ENCODE results near the gene DNAJB9. TPM values are rescaled to one million over a fixed set of nuclear protein-coding genes. Genes with fewer than 3 reads are reported as not detected.

Gene DNAJB9
- total RNA-seq, 2 donors from 2014 or later: 30.2 to 53.9 TPM

GRCh38 chr7:108578937-108579336, 9.3 kb downstream of the DNAJB9 start:
- TF ChIP-seq, protein P1, sequence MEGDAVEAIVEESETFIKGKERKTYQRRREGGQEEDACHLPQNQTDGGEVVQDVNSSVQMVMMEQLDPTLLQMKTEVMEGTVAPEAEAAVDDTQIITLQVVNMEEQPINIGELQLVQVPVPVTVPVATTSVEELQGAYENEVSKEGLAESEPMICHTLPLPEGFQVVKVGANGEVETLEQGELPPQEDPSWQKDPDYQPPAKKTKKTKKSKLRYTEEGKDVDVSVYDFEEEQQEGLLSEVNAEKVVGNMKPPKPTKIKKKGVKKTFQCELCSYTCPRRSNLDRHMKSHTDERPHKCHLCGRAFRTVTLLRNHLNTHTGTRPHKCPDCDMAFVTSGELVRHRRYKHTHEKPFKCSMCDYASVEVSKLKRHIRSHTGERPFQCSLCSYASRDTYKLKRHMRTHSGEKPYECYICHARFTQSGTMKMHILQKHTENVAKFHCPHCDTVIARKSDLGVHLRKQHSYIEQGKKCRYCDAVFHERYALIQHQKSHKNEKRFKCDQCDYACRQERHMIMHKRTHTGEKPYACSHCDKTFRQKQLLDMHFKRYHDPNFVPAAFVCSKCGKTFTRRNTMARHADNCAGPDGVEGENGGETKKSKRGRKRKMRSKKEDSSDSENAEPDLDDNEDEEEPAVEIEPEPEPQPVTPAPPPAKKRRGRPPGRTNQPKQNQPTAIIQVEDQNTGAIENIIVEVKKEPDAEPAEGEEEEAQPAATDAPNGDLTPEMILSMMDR (IDR thresholded peaks at IDR 0.05): no peak
- no peak for ATAC-seq (ENCODE audit: insufficient number of reproducible peaks, low FRiP score, low read depth)
- no peaks in the 10 kb centered on the region for H3K9me3 ChIP-seq
- DNase-seq (ENCODE audit: low spot score): no peak
- H3K27me3 ChIP-seq (replicated peaks; ENCODE audit: insufficient read depth): no peaks in the 10 kb centered on the region
- peaks cover 10% of the 10 kb centered on the region for H3K36me3 ChIP-seq
- no peak overlapping the region for H3K27ac ChIP-seq
- H3K4me1 ChIP-seq (ENCODE audit: control insufficient read depth in 1 of 2, low read depth in 2 of 2): no peaks in the 10 kb centered on the region
- no peak overlapping the region for H3K4me3 ChIP-seq

GRCh38 chr7:108580298-108580697, 10.6 kb downstream of the DNAJB9 start:
- ATAC-seq (ENCODE audit: insufficient number of reproducible peaks, low FRiP score, low read depth) (no peak), DNase-seq (ENCODE audit: low spot score) (no peak)
- H3K27ac ChIP-seq: no peak overlapping the region
- H3K4me1 ChIP-seq (ENCODE audit: control insufficient read depth in 1 of 2, low read depth in 2 of 2): no peaks in the 10 kb centered on the region
- TF ChIP-seq, protein P1 (IDR thresholded peaks at IDR 0.05): no peak
- no peaks in the 10 kb centered on the region for H3K27me3 ChIP-seq (replicated peaks; ENCODE audit: insufficient read depth)
- no peaks in the 10 kb centered on the region for H3K9me3 ChIP-seq
- no peak overlapping the region for H3K4me3 ChIP-seq
- H3K36me3 ChIP-seq: peaks cover 10% of the 10 kb centered on the region

- DNase-seq (ENCODE audit: low spot score): no peak
- Histone ChIP-seq H3K9me3 (no peaks in the 10 kb centered on the region), H3K27ac (no peak overlapping the region), H3K4me1 (ENCODE audit: control insufficient read depth in 1 of 2, low read depth in 2 of 2) (no peaks in the 10 kb centered on the region), H3K4me3 (no peak overlapping the region), H3K27me3 (replicated peaks; ENCODE audit: insufficient read depth) (no peaks in the 10 kb centered on the region), H3K36me3 (peaks cover 10% of the 10 kb centered on the region)
- ATAC-seq (ENCODE audit: insufficient number of reproducible peaks, low FRiP score, low read depth): no peak
- TF ChIP-seq, protein P1 (IDR thresholded peaks at IDR 0.05): no peak
Observed at GRCh38 chr7:108581655-108582491, 12.2 kb downstream of the DNAJB9 start.

- DNase-seq (ENCODE audit: low spot score) (no peak), ATAC-seq (ENCODE audit: insufficient number of reproducible peaks, low FRiP score, low read depth) (no peak)
- H3K27ac ChIP-seq: no peak overlapping the region
- H3K4me1 ChIP-seq (ENCODE audit: control insufficient read depth in 1 of 2, low read depth in 2 of 2): no peaks in the 10 kb centered on the region
- no peaks in the 10 kb centered on the region for H3K9me3 ChIP-seq
- peaks cover 3% of the 10 kb centered on the region for H3K36me3 ChIP-seq
- no peaks in the 10 kb centered on the region for H3K27me3 ChIP-seq (replicated peaks; ENCODE audit: insufficient read depth)
- no peak overlapping the region for H3K4me3 ChIP-seq
- TF ChIP-seq, protein P1 (IDR thresholded peaks at IDR 0.05): no peak
Observed at GRCh38 chr7:108584211-108584610, 14.5 kb downstream of the DNAJB9 start.

GRCh38 chr7:108585843-108586242, 16.2 kb downstream of the DNAJB9 start:
- TF ChIP-seq, protein P1 (IDR thresholded peaks at IDR 0.05): no peak

More at GRCh38 chr7:108585843-108586242, 16.2 kb downstream of the DNAJB9 start:
- DNase-seq (ENCODE audit: low spot score) (no peak), ATAC-seq (ENCODE audit: insufficient number of reproducible peaks, low FRiP score, low read depth) (no peak)
- H3K4me3 ChIP-seq: no peak overlapping the region
- H3K9me3 ChIP-seq: no peaks in the 10 kb centered on the region
- no peaks in the 10 kb centered on the region for H3K27me3 ChIP-seq (replicated peaks; ENCODE audit: insufficient read depth)
- H3K36me3 ChIP-seq: no peaks in the 10 kb centered on the region
- no peak overlapping the region for H3K27ac ChIP-seq
- no peaks in the 10 kb centered on the region for H3K4me1 ChIP-seq (ENCODE audit: control insufficient read depth in 1 of 2, low read depth in 2 of 2)

Data from thoracic aorta (tissue), 2 donors.